ENCODE measurements around the gene LMX1B.

LMX1B gene

DNA sequence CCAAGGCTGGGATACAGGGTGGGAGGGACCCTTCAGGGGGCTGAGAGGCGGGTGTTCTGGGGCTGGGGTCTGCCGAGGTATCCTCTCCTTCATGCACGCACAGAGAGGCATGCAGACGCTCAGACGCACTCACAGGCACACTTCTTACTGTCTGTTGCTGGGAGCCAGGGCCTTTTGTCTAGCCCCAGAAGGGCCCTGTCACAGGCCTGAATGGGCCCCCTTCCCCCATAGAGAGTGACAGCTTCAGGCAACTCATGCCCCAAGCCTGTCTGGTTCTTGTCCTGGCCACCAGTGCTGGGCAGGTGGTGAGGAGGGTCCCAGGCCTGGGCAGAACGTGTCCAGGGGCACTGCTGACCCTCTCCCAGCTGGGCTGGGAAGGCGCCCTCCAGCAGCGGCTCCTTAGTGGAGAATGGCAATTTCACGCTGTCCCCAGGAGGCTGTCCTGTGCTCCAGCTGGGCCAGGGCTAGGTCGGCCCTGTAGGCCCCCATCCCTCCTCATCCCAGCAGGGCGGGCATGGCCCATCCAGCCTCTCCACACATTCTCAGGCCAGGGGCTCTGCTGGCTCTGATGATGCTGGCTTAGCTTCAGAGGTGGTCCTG, 45.3 kb downstream of the LMX1B start:
- DNase-seq (ENCODE audit: low read depth): no peak

DNA sequence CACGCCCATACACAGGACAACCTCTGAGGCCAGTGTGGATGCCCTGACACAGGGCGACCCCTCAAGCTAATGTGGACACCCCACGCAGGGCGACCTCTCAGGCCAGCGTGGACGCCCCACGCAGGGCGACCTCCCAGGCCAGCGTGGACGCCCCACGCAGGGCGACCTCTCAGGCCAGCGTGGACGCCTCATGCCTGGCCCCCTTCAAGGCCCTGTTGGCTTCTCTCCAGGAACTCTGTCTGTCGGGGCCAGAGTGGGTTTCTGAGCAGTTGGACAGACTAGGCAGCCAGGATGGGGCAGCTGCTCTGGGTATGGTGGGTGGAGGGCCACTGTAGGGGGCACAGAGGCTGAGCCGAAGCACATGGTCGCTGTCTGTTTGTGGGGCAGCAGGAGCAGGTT, 47.4 kb downstream of the LMX1B start:
- no peak for DNase-seq (ENCODE audit: low read depth)

DNA sequence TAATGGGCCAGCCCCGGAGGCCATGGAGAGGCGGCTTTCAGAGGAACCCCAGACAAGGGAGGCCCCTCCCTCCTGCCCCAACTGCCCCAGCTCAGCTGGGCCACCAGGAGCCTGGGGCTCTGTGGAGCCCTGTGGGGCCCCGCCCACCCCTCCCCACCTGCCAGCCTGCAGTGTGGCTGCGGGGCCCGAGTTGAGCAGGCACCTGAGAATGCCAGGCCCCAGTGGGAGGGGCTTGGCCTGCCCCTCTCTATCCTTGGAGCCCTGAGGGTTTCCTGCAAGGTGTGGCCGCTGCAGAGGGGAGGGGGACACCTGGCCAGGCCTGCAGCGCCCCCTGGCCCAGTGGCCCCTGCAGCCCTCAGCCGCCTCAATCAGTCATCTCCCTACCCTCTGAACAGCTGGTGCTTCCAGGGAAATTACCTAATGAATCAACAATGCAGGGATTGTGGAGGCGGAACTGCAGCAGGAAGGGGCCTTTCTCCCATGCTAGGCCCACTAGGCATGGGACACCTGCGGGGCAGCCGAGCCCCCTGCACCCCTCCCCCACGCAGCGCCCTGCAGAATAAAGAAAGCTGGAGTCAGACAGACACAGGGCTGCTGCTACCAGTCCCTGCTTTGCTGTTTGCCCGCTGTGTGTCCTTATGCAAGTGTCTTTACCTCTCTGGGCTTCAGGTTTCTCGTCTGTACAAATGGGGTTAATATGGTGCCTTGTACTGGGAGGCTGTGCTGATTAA, 48.0 kb downstream of the LMX1B start:
- DNase-seq (ENCODE audit: low read depth): no peak

DNA sequence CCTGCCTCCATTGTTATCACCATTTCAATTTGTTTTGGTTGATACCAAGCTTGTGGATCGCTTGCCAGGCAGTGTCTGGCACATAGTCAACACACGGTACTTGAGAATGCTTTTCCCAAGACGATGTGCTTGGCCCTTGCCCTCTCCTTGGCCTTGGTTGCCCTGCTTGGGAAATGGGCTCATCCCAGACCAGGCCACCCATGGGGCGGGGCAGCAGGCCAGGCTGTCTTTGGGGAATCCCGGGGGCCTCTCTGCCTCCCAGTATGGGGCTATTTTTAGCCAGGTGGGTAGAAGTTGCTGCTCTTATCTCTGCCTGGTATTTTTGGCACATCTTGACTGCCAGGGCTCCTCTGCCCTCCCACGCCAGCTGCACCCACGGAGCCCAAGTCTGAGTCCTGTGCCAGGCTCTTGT, 49.9 kb downstream of the LMX1B start:
- no peak for DNase-seq (ENCODE audit: low read depth)

DNA sequence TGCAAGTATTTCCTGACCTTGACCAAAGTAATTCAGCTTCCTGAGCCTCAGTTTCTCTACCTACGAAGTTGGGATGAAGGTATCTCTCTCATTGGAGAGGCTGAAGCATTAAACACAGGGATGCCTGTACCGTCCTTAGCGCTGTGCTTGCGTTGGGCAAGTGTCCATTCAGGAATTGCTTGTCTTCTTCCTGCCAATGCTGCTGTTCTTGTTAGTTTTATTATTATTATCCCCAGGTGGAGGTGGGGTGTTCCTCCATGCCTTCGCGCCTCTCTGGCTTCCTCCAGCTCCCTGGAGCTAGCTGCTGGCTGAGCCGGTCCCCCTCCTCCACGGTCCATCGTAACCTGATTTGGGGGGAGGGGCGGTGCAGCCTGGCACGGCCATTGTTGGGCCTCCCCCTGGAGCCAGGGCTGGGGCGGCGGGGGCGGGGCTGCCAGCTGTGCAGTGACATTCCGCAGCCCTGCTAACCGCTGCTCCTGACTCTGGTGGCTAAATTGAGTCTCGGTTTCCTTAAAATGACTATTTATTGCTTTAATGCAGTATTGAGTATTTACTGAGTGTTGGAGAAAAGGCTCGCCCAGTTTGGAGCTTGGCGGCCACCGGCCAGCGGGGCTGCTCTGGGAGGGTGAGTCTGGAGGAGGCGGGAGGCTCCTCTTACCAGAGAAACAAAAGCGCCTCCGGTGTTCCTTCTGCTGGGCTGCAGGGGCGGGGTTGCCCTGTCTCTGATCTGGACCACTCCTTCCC, 51.3 kb downstream of the LMX1B start:
- DNase-seq (ENCODE audit: low read depth): no peak

DNA sequence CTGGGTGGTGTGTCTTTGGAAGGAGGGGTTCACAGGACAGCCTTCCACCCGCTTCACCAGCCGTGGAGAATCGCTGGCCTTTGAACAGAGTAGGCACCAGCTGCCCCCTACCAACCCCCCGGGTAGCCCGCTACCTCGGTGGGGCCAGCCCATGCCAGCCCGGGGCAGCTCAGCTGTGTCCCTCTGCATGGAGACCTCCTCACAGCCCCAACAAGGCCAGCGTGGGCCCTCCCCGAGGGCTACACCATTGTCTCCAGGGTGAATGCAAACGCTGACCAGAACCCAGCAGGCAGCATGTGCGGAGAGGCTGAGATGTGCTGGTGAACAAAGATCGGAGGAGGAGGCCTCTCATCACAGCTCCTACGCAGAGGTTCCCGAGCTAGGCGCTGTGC, 51.9 kb downstream of the LMX1B start:
- DNase-seq (ENCODE audit: low read depth): no peak

DNA sequence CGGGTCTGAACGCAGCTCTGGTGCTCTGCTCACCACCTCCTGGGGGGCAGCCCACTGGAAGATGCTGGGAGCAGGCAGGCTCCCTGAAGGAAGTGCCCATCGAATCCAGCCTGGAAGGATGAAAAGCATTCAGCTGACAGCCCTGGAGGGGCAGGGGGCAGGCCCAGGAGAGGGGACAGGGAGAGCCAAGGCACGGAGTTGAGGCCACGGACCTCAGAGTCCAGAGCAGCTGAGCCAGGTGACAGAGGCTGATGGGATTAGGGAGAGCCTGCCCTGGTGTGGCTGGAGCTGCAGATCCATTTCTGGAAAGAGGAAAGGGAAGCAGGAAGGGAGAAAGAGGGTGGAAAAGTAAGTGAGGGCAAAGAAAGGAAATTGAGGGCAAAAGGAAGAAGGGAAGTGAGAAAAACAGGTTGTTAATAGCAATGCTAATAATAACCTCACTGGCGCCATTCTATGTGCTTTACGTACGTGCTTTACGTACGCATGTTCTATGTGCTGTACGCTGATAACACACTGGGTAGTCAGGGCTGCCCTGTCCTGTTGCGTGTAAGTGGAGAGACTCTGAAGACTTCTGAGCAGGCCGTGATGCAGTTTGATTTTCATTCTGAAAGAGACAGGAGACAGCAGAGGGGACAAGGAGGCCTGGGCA, 52.6 kb downstream of the LMX1B start:
- no peak for DNase-seq (ENCODE audit: low read depth)

DNA sequence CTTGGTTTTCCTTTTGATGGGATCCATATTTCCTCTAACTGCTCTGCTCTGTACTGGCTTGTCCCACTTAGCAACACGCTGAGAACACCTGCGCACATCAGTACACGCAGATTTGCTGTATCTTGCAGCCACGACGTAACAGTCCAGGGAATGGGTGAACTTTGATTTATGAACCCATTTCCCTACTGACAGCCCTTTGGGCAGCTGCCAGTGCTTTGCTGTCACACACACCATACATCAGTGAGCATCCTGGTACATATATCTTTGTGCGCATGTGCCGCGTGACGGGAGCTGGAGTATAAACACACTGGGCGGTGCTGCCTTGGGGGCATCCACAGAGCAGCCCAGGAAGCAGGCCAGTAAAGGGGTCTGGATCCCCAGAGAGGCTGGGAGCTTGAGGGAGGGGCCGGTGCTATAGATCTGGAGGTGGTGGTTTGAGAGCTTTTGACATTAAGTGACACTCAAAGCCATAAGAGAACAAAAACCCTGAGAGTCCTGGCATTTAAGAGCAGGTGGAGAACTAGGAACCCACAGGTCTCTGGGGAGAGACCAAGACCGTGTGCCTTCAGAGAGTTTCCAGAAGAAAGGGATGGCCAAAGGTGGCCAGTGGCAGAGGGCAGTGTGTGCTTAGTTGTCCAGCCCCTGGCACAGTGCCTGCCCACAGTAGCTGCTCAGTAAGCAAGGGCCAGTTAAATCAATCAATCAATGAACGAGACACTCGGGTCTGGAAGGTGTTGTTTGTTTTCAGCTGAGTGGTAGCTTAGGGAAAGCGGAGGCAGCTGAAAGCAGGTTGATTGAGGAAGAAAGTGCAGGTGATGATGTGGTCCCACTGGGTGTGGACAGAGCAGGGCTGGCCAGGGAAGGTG, 53.7 kb downstream of the LMX1B start:
- no peak for DNase-seq (ENCODE audit: low read depth)

DNA sequence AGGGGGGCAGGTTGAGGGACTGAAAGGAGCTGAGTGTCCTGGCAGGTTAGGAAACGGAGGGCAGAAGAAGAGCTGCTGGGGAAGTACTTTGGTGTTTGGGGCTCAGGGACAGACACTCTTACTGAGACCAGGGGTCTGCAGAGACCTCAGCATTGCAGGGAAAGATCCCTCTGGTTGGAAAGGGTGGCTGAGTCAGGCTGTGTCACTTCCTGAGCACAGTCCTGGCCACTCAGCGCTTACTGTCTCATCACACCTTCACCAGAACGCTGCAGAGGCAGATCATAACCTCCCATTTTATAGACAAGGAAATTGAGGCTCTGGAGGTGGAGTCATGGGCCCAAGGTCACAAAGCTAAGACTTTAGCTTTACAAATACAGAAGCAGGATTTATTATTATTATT, 54.3 kb downstream of the LMX1B start:
- no peak for DNase-seq (ENCODE audit: low read depth)

DNA sequence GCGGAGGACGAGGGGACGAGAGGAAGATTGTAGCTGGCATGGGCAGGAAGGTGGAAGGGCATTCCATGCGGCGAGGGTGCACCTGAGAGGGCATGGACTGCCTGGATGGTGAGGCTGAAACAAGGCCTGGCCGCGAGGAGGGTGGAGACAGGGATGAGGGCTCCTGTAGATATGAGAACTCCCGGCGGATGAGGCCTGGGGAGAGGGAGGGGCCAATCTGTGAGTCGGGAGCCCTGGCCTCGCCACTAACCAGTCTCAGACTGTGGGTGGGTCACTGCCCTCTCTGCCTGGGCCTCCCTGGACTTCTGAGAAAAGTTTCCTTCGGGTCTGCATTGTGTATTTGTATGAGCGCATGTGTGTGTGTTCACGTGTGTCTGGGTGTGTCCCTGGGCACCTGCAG, 55.4 kb downstream of the LMX1B start:
- no peak for DNase-seq (ENCODE audit: low read depth)

DNA sequence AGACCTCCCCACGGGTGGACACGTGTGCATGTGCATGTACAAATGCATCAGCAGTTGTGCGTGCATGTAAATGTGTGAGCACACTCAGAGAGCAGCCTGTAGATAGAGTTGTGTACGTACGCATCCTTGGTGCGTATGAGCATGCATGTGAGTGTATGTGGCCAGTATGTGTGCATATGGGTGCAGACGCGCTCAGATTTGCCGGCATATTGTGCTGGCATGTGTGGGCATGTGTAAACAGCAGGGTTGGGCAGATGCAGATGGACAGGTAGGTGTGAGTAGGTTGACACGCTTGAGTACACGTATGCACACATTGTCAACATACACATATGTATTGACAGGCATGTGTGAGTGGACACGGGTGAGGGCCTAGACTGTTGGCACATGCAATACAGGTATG, 56.5 kb downstream of the LMX1B start:
- DNase-seq (ENCODE audit: low read depth): no peak

DNA sequence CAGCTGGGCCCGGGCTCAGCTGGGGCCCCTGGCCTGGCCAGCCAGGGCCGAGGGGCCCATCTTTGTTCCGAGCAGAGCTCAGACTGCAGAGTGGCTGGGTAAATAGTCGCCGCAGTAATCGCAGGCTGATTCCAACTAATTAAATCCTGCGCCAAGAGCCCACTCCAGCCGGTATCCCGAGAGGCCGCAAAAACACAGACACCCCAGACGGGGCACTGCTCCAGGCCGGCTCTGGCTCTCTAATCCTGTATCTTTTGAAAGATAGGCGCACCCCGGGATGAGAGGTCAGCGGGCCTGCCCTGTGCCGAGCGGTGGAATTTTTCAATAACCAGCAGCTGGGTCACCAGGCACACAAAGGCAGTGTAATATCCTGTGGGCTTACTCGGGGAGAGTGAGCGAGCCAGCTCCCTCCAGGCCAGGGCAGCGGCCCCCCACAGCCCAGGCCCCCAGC, 57.7 kb downstream of the LMX1B start:
- no peak for DNase-seq (ENCODE audit: low read depth)

DNA sequence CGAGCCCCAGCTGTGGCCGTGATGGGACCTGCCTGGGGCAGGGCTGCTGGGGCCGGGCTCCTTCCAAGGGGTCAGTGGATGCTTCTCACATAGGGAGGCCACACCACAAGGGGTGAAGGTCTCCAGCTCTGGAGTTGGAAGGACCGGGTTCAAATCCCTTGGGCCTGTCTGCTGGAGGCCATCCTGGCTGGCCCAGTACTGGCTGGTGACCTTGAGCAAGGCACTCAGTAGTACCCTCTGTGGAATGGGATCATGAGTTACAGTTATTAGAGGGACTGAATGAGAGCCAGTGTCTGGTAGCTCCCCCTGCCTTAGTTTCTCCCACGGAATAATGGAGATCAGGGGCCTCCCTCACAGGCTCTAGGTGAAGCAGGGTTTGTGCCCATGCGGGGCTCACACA, 58.3 kb downstream of the LMX1B start:
- no peak for DNase-seq (ENCODE audit: low read depth)

DNA sequence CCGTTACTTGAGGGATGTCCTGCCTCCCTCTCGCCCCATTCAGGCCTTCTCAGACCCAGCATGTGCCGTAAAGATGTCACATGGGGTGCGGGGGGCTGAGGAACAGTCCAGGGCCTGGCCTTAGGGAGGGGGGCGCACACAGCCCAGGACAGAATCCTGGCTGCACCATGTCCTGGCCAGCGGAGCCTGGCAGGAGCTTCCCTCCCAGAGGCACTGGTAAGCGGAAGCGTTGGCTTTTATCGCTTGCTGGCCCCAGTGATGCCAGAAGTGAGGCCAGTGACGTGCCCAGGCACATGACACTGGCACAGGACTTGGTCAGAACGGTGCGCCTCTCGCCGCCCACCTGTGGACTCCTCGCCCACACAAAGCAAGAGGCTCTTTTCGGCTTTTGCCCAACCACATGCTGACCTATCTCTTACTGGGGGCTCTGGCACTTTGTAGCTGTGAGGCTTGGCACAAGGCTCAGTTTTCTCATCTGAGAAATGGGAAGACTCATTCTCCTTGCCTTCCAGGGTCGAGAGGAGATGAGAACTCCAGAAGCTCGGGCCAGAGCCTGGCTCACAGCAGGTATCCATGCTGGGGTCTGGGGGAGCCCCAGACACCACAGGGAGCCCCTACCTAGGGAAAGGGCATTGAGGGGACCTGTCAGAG, 59.0 kb downstream of the LMX1B start:
- DNase-seq (ENCODE audit: low read depth): no peak

DNA sequence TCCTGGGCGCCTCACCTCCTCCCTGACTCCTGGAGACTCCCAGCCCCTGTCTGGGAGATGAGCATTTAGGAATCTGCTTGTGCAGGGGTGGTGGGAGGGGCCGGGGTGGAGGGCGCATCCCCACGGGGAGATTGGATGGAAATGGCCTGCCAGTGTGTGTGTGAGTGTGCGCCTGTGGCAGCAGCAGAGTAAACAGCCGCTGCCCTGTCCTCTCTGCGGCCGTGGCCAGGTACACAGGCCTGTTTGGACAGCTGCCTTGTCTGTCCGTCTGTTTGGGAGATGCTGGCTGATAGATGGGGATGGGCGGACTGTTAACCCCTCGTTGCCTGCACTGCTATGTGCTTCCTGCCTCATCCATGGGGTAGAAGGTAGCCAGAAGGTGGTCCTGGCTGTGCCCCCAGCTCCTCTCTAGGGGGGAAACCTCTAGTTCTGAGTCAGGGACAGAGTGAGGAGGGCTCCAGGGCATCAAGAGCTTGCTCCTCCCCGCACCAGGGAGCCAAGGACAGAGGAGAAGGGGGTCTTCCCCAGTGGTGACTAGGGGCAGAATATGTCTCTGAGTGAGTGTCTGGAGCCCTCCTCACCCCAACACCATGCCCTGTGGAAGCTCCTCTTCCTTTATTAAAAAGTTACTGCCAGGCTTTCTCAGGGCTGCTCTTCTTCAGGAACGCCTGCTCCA, 60.1 kb downstream of the LMX1B start:
- no peak for DNase-seq (ENCODE audit: low read depth)

DNA sequence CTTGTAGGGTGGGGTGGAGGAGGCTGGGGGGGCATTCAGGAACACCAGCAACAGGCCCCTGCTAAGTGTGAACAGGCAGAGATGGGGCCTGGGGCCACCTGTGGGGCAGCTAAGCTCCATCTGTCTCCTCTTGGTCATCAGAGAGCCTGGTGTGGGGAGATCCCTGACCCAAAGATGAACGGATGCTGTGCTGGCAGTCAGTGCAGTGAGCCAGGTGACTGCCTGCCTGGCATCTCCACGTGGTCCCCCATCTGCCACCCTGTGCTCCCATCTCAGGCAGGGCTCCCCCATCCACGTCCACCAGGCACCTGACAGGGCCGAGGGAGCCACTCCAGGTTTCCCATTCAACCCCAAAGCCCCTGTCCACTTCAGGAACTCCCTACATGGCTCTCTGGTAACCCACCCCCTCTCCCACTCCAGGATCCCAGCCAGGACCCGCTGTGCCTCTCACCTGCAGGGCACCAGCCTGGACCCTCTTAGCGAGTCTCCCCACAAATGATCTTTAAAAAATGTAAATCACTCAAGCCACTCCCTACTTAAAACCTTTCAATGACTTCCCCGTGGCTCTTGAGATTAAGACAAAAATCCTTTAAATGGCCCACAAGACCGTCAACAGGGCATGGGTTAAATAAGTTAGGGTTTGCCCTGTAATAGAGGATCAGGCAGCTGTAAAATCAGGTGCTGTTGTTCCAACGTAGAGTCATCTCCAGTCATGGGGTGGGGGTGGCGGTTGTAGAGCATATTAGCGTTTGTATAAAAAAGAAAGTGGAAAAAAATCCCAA, 60.8 kb downstream of the LMX1B start:
- DNase-seq (ENCODE audit: low read depth): no peak

DNA sequence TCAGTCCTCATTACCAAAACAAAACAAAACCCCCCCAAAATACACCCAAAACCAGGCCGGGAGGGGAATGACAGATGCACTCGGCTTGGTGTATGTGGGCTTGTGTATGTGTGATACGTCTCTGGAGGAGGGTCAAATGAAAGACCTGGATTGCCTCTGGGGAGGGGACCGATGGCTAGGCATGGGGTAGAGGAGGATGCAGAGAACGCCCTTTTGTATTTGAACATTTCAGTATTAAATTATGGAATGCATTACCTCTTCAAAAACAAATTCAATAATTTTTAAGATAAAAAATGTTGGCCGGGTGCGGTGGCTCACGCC, 61.4 kb downstream of the LMX1B start:
- no peak for DNase-seq (ENCODE audit: low read depth)

DNA sequence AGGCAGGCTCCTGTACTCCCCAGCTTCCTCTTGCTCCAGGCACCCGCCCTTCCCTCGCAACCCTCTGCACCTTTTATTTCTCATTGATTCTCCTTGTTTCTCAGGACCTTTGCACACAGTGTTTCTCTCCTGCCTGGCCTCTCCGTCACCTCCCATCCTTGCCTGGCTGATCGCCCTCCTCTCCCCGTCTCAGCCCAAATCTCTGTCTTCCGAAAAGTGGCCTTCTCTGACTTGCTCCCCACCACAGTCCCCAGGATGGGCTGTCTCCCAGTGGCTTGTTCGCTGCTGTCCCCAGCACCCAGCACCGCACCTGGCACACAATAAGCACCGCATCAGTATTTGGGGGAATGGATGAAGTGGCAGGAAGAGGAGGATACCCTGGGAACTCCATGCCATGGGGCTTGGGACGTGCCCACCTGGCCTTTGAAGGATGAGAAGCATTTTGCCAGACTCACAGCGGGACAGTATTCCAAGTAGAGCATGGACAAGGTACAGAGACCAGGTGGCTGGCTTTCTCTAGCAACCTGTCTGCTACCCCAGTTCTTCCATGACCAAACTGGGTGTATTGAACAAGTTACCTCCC, 62.5 kb downstream of the LMX1B start:
- no peak for DNase-seq (ENCODE audit: low read depth)

DNA sequence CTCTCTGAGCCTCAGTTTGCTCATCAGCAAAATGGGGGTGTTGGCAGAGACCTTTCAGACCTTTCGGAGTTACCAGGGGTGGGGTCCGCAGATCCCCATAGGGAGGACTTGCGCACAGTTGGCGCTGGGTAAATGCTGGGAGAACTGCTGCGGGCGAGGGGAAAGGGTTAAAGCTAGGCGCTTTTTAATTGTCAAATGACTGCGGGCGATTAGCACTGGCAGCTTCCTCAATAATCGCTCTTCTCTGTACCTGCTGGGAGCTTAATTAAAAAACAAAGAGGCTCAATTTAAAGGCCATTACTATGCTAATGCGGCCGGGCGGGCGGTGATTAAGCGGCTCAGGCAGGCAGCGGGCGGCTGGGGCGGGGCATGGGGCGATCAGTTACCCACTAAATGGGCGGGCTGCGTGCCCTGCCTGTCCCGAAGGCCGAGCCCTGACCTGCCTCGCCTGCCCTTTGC, 63.0 kb downstream of the LMX1B start:
- DNase-seq (ENCODE audit: low read depth): no peak
